ENCODE data around the gene CTU2. TPM values are rescaled to one million over a fixed set of nuclear protein-coding genes. Genes with fewer than 3 reads are reported as not detected.
A peak's percentile ranks its signal among the peaks of the same experiment; 100 is the strongest.

CTU2 gene
- total and polyA plus RNA-seq, 8 donors, result 9.7 to 19.8 (median 14.0) TPM

- Histone ChIP-seq H3K4me3 (no peak overlapping the region), H3K9me3 (no peaks in the 10 kb centered on the region), H3K27ac (no peak overlapping the region), H3K27me3 (peaks cover 0 to 81% of the 10 kb centered on the region in 2 donors), H3K4me1 (peaks cover 14 to 55% of the 10 kb centered on the region in 2 donors), H3K36me3 (no peaks in the 10 kb centered on the region)
- ATAC-seq (peak; percentile 5), DNase-seq (peak in 2 of 4 donors; percentile 57 to 70)
- intact Hi-C loops (cut with DNase I), result no loop called here
- TF ChIP-seq CTCF (IDR thresholded peaks at IDR 0.05), result no peak
Observed at GRCh38 chr16:88688013-88688778, 18.1 kb upstream of the CTU2 start.

GRCh38 chr16:88690341-88691128, 15.8 kb upstream of the CTU2 start:
- Histone ChIP-seq H3K9me3 (no peaks in the 10 kb centered on the region), H3K27ac (no peak overlapping the region), H3K4me3 (no peak overlapping the region), H3K4me1 (peaks cover 10 to 41% of the 10 kb centered on the region in 2 donors), H3K36me3 (peaks cover 0 to 6% of the 10 kb centered on the region in 2 donors), H3K27me3 (peaks cover 0 to 59% of the 10 kb centered on the region in 2 donors)
- ATAC-seq (no peak), DNase-seq (no peak)
- no peak for TF ChIP-seq CTCF (IDR thresholded peaks at IDR 0.05)
- intact Hi-C loops (cut with DNase I), result no loop called here

GRCh38 chr16:88691129-88691813, 15.0 kb upstream of the CTU2 start:
- no peak overlapping the region for H3K4me3 ChIP-seq
- H3K27ac ChIP-seq, result peak overlapping the region in 1 of 2 donors; percentile 59
- peak in 1 of 4 donors; percentile 74 for DNase-seq

GRCh38 chr16:88691924-88692560, 14.3 kb upstream of the CTU2 start:
- no peak overlapping the region for H3K4me3 ChIP-seq
- peak in 2 of 4 donors; percentile 81 to 90 for DNase-seq
- peaks cover 0 to 26% of the 10 kb centered on the region in 2 donors for H3K4me1 ChIP-seq
- peaks cover 0 to 21% of the 10 kb centered on the region in 2 donors for H3K36me3 ChIP-seq
- intact Hi-C loops (cut with DNase I), result no loop called here
- no peak for TF ChIP-seq CTCF (IDR thresholded peaks at IDR 0.05)
- H3K27me3 ChIP-seq, result peaks cover 0 to 44% of the 10 kb centered on the region in 2 donors
- peak; percentile 24 for ATAC-seq
- no peaks in the 10 kb centered on the region for H3K9me3 ChIP-seq
- H3K27ac ChIP-seq, result peak overlapping the region in 1 of 2 donors; percentile 59

More at GRCh38 chr16:88691129-88691813, 15.0 kb upstream of the CTU2 start:
- ATAC-seq, result no peak
- Histone ChIP-seq H3K27me3 (peaks cover 0 to 51% of the 10 kb centered on the region in 2 donors), H3K36me3 (peaks cover 0 to 14% of the 10 kb centered on the region in 2 donors), H3K9me3 (no peaks in the 10 kb centered on the region), H3K4me1 (peaks cover 5 to 34% of the 10 kb centered on the region in 2 donors)
- intact Hi-C loops (cut with DNase I), result no loop called here
- TF ChIP-seq CTCF (IDR thresholded peaks at IDR 0.05), result no peak
